Esophagus mucosa (tissue), 1 donor: ENCODE data around the gene ALDH3A1. TPM values are rescaled to one million over a fixed set of nuclear protein-coding genes. Genes with fewer than 3 reads are reported as not detected.

ENCODE experiments used
- ATAC-seq: fragments of 200-7000 bp; cut with Tn5 transposase; one replicate; pipeline ENCODE4 v1.9.1; 2020
- total RNA-seq: library from RNA; stranded (reverse); gene quantifications from one replicate; pipeline ENCODE4 v1.2.4, GENCODE V29; 2023
- donor health status: DM: yes; HTN: yes; CAD: no.

ALDH3A1 gene
- total RNA-seq, 1 donor from 2014 or later: 194 TPM

- ATAC-seq: no peak
Measured at GRCh38 chr17:19759568-19760549, 11.8 kb upstream of the ALDH3A1 start.

- no peak for ATAC-seq
Measured at GRCh38 chr17:19757536-19758180, 9.6 kb upstream of the ALDH3A1 start.

GRCh38 chr17:19756546-19756945 lies 8.4 kb upstream of the ALDH3A1 start:
- no peak for ATAC-seq

- no peak for ATAC-seq
Measured at GRCh38 chr17:19755821-19756510, 7.9 kb upstream of the ALDH3A1 start.

GRCh38 chr17:19755392-19755791 lies 7.3 kb upstream of the ALDH3A1 start:
- no peak for ATAC-seq

- peak; percentile 66 for ATAC-seq
Measured at GRCh38 chr17:19753661-19754463, 5.8 kb upstream of the ALDH3A1 start.

- peak; percentile 89 for ATAC-seq
Measured at GRCh38 chr17:19753051-19753509, 5.0 kb upstream of the ALDH3A1 start.

- peak; percentile 0 for ATAC-seq
Measured at GRCh38 chr17:19752216-19753050, 4.3 kb upstream of the ALDH3A1 start.

- peak; percentile 17 for ATAC-seq
Measured at GRCh38 chr17:19750835-19751234, 2.7 kb upstream of the ALDH3A1 start.

GRCh38 chr17:19750020-19750572 lies 2.0 kb upstream of the ALDH3A1 start:
- no peak for ATAC-seq

- ATAC-seq: no peak
Measured at GRCh38 chr17:19748807-19749193, 702 bp upstream of the ALDH3A1 start.

- no peak for ATAC-seq
Measured at GRCh38 chr17:19747159-19747719, 859 bp downstream of the ALDH3A1 start.

GRCh38 chr17:19746517-19746916 lies 1.6 kb downstream of the ALDH3A1 start:
- no peak for ATAC-seq

- peak; percentile 74 for ATAC-seq
Measured at GRCh38 chr17:19744922-19745757, 3.0 kb downstream of the ALDH3A1 start.

- ATAC-seq: no peak
Measured at GRCh38 chr17:19744492-19744891, 3.6 kb downstream of the ALDH3A1 start.

GRCh38 chr17:19743101-19744100 lies 4.7 kb downstream of the ALDH3A1 start:
- ATAC-seq: no peak

GRCh38 chr17:19742495-19742894 lies 5.6 kb downstream of the ALDH3A1 start:
- no peak for ATAC-seq

GRCh38 chr17:19741832-19742457 lies 6.2 kb downstream of the ALDH3A1 start:
- ATAC-seq: no peak
